IgD-negative memory B cell (primary cell): ENCODE results near the gene USO1. TPM values are rescaled to one million over a fixed set of nuclear protein-coding genes. Genes with fewer than 3 reads are reported as not detected.
A peak's percentile ranks its signal among the peaks of the same experiment; 100 is the strongest.
"Not testable (repeated sequence)": the region's sequence is repeated elsewhere in the genome, so short reads cannot be mapped to it uniquely, and the experiment has no call there.

Experiments used
- H3K27ac Mint-ChIP-seq, 3 donors: one replicate each; pipeline ENCODE4 v1.8.0; 2020 to 2022; ENCODE audit warnings: mild to moderate bottlenecking in 3 of 3, mixed read lengths in 3 of 3, moderate library complexity in 1 of 3
- H3K27me3 Mint-ChIP-seq: one replicate; pipeline ENCODE4 v1.8.0; 2021; ENCODE audit warnings: mixed read lengths
- H3K36me3 Mint-ChIP-seq: one replicate; pipeline ENCODE4 v1.8.0; 2020; ENCODE audit warnings: mild to moderate bottlenecking, mixed read lengths
- H3K4me1 Mint-ChIP-seq, 3 donors: one replicate each; pipeline ENCODE4 v1.8.0; 2020 to 2022; ENCODE audit warnings: mixed read lengths in 3 of 3, mild to moderate bottlenecking in 1 of 3
- H3K4me3 Mint-ChIP-seq, 4 donors: one replicate each; pipeline ENCODE4 v1.8.0; 2020 to 2022; ENCODE audit warnings: mild to moderate bottlenecking in 4 of 4, mixed read lengths in 4 of 4, moderate library complexity in 3 of 4
- H3K9me3 Mint-ChIP-seq, 3 donors: one replicate each; pipeline ENCODE4 v1.8.0; 2020 to 2021; ENCODE audit warnings: mixed read lengths in 3 of 3, mild to moderate bottlenecking in 1 of 3
- polyA plus RNA-seq: library from polyadenylated mRNA; unstranded; fragments of 300-500 nt; fragmentation: Illumina TruSeq; gene quantifications from one replicate; pipeline ENCODE4 v1.2.3, GENCODE V29; 2021

Gene USO1, protein sequence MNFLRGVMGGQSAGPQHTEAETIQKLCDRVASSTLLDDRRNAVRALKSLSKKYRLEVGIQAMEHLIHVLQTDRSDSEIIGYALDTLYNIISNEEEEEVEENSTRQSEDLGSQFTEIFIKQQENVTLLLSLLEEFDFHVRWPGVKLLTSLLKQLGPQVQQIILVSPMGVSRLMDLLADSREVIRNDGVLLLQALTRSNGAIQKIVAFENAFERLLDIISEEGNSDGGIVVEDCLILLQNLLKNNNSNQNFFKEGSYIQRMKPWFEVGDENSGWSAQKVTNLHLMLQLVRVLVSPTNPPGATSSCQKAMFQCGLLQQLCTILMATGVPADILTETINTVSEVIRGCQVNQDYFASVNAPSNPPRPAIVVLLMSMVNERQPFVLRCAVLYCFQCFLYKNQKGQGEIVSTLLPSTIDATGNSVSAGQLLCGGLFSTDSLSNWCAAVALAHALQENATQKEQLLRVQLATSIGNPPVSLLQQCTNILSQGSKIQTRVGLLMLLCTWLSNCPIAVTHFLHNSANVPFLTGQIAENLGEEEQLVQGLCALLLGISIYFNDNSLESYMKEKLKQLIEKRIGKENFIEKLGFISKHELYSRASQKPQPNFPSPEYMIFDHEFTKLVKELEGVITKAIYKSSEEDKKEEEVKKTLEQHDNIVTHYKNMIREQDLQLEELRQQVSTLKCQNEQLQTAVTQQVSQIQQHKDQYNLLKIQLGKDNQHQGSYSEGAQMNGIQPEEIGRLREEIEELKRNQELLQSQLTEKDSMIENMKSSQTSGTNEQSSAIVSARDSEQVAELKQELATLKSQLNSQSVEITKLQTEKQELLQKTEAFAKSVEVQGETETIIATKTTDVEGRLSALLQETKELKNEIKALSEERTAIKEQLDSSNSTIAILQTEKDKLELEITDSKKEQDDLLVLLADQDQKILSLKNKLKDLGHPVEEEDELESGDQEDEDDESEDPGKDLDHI
- polyA plus RNA-seq, result 18.6 TPM

DNA sequence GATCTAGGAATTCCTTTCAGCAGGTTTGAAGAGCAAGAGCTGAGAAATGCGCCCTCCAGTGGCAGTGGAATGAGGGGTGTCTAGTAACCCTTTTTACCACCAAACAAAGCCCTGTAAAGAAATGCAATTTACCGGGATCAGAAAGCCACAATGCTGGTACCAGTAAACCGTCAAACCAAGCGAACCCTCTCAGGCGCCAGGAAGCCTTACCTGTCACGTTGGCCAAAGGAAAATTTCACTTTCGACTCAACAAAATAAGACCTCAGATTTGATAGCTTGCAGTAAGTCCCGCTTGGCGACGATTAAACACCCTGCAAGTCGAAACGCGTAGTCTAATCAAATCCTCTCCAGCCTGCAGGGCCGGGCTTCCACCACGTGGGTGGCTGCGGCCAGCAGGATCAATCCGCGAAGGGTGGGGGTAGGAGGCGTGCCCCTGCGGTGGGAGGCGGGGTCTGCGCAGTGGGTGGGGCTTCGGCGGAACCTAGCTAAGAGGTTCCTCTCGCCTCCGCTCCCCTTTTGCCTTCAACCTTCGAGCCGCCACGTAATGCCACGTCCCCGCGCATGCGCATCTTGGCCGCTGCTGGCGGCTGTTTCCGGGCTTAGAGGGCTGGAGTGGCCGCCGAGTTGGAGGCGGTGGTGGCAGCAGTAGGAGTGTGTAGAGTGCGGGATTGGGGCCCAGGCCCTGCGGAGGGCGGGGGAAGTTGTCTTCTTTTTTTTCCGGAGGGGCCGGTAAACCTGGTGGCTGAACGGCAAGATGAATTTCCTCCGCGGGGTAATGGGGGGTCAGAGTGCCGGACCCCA lies at the start of gene USO1:
Gene USO1 (plus strand): TSS at position 512 of the 801 bp plus-strand sequence. CDS start 243 bp downstream, at position 755.
- Mint-ChIP-seq H3K27me3 (no peaks in the 10 kb centered on the region), H3K4me3 (peak within 1 kb of the TSS; percentile 99 to 100 (median 99)), H3K4me1 (peaks cover 39 to 42% (median 40%) of the 10 kb centered on the region in 3 donors), H3K9me3 (no peaks in the 10 kb centered on the region), H3K27ac (peak within 1 kb of the TSS; percentile 97 to 100 (median 99)), H3K36me3 (peaks cover 2% of the 10 kb centered on the region)

DNA sequence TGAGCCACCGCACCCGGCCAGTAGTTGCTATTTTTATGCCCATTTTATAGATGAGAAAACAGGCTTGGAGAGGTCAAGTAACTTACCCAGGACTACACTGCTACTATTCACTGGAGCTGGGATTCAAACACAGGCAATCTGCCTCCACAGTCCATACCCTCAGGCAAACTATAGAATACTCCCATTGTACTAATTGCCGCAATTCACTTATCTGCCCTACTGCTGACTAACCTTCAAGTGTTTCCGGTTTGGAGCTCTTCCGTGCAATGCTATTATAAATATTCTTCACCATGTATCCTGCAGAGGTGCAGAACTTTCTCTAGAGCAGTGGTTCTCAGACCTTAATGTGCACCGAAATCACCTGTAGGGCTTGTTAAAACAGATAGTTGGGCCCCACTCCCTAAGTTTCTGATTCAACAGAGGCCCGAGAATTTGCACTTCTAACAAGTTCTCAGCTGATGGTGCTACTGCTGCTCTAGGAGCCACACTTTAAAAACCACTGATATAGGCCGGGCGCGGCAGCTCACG lies 49.3 kb upstream of the USO1 start:
- peak overlapping the region in 2 of 4 donors; percentile 16 to 43 for H3K4me3 Mint-ChIP-seq
- H3K9me3 Mint-ChIP-seq, result peaks cover 0 to 5% (median 0%) of the 10 kb centered on the region in 3 donors
- no peaks in the 10 kb centered on the region for H3K27me3 Mint-ChIP-seq
- H3K27ac Mint-ChIP-seq, result no peak overlapping the region
- peaks cover 21 to 31% (median 22%) of the 10 kb centered on the region in 3 donors for H3K4me1 Mint-ChIP-seq
- no peaks in the 10 kb centered on the region for H3K36me3 Mint-ChIP-seq

GRCh38 chr4:75678473-75678872 lies 45.9 kb upstream of the USO1 start:
- no peak overlapping the region for H3K27ac Mint-ChIP-seq
- no peaks in the 10 kb centered on the region for H3K9me3 Mint-ChIP-seq
- H3K4me3 Mint-ChIP-seq, result no peak overlapping the region
- H3K4me1 Mint-ChIP-seq, result peaks cover 3 to 8% (median 6%) of the 10 kb centered on the region in 3 donors
- H3K27me3 Mint-ChIP-seq, result no peaks in the 10 kb centered on the region
- H3K36me3 Mint-ChIP-seq, result no peaks in the 10 kb centered on the region

DNA sequence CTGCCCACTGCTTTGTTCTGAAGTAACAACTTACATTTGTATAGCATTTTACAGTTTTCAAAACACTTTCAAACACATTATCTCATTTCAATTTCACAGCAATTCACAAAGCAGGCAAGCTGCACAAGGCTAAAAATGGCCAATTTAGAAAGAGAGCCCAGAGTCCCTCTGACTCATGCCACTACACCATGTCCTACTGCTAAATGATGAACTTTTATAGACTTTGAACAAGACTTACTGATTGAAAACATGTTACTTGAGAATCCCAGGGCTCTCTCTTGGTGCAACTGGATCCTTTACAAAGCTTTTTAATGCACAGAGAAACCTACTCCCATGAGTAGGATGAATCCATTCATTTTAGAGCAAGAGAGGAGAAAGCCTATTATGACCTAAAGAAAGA lies 45.4 kb upstream of the USO1 start:
- Mint-ChIP-seq H3K27me3 (no peaks in the 10 kb centered on the region), H3K27ac (no peak overlapping the region), H3K36me3 (no peaks in the 10 kb centered on the region), H3K4me1 (peaks cover 2 to 3% (median 3%) of the 10 kb centered on the region in 3 donors), H3K4me3 (no peak overlapping the region), H3K9me3 (no peaks in the 10 kb centered on the region)

DNA sequence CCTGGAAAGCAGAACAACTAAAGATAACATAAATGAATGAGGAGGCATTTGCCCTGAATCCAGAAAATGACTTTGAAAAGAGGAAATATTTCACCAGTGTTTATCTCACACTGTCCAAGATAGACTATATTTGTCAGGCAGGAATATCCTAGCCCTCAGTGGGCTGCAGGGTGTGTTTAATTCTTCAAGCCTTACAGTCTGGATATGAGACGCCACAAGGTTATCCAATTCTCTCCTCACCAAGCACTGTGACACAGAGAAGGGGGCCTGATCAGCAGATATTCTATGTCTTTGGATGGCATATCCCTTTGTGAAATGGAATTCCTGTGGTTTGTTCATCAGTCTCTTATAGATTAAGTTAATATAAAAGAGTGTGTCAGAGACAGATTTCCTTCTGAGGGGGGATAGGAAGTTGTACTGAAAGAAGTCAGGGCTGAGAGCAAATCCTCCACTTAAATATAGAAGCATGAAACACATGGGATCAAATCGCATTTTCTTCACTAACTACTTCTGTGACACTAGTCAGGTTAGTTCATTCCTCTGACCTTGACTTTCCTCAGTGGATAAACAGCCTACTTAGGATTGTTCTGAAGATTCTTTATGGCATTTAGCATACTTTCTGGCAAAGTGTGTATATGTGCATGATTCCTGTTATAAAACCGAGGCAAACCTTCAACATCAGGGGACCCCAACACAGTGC lies 44.4 kb upstream of the USO1 start:
- Mint-ChIP-seq H3K36me3 (no peaks in the 10 kb centered on the region), H3K4me1 (peaks cover 0 to 2% (median 0%) of the 10 kb centered on the region in 3 donors), H3K27ac (peak overlapping the region in 1 of 3 donors; percentile 35), H3K27me3 (no peaks in the 10 kb centered on the region), H3K4me3 (no peak overlapping the region), H3K9me3 (no peaks in the 10 kb centered on the region)

- Mint-ChIP-seq H3K27ac (peak overlapping the region in 2 of 3 donors; percentile 12 to 60), H3K27me3 (no peaks in the 10 kb centered on the region), H3K9me3 (peaks cover 0 to 2% (median 0%) of the 10 kb centered on the region in 3 donors), H3K4me1 (no peaks in the 10 kb centered on the region), H3K36me3 (no peaks in the 10 kb centered on the region), H3K4me3 (no peak overlapping the region)
These were observed 40.8 kb upstream of the USO1 start for GRCh38 chr4:75683482-75684155.

- Mint-ChIP-seq H3K4me1 (no peaks in the 10 kb centered on the region), H3K27ac (peak overlapping the region in 1 of 3 donors; percentile 5), H3K9me3 (peaks cover 0 to 2% (median 0%) of the 10 kb centered on the region in 3 donors), H3K36me3 (no peaks in the 10 kb centered on the region), H3K27me3 (no peaks in the 10 kb centered on the region), H3K4me3 (no peak overlapping the region)
These were observed 38.7 kb upstream of the USO1 start for GRCh38 chr4:75685546-75686189.

- Mint-ChIP-seq H3K36me3 (no peaks in the 10 kb centered on the region), H3K27me3 (no peaks in the 10 kb centered on the region), H3K9me3 (peaks cover 0 to 2% (median 0%) of the 10 kb centered on the region in 3 donors), H3K4me1 (no peaks in the 10 kb centered on the region), H3K4me3 (no peak overlapping the region), H3K27ac (no peak overlapping the region)
These were observed 38.0 kb upstream of the USO1 start for GRCh38 chr4:75686346-75686745.

- H3K36me3 Mint-ChIP-seq, H3K4me3 Mint-ChIP-seq, H3K4me1 Mint-ChIP-seq, H3K27me3 Mint-ChIP-seq, H3K9me3 Mint-ChIP-seq, H3K27ac Mint-ChIP-seq: not testable (repeated sequence)
These were observed 37.3 kb upstream of the USO1 start for GRCh38 chr4:75687125-75687524.

GRCh38 chr4:75692066-75692465 lies 32.3 kb upstream of the USO1 start:
- H3K27ac Mint-ChIP-seq, H3K9me3 Mint-ChIP-seq, H3K27me3 Mint-ChIP-seq, H3K36me3 Mint-ChIP-seq, H3K4me3 Mint-ChIP-seq: not testable (repeated sequence)
- H3K4me1 Mint-ChIP-seq, result peaks cover 3 to 12% (median 7%) of the 10 kb centered on the region in 3 donors

DNA sequence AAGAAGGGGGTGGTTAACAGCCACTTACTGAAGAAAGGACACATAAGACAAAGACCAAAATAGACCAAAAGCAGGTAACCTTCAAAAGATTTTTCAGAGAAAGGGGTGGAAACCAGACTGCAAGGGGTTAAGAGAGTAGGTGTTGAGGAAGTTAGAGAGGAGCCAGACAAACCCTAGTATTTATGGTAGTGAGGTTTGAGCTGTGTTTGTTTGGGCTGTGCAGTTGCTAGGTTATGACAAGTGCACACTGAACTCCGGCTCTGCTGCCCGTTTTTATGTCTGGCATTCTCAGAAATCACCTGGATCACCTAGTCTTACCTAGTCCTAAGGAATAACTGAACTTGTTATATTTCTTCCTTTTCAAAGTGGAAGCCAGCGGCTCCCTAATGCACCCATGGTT lies 28.3 kb upstream of the USO1 start:
- Mint-ChIP-seq H3K4me1 (peaks cover 20 to 30% (median 25%) of the 10 kb centered on the region in 3 donors), H3K4me3 (peak overlapping the region in 1 of 4 donors; percentile 12), H3K27ac (peak overlapping the region; percentile 4 to 83 (median 82))

GRCh38 chr4:75696581-75696980 lies 27.8 kb upstream of the USO1 start:
- peaks cover 20 to 30% (median 25%) of the 10 kb centered on the region in 3 donors for H3K4me1 Mint-ChIP-seq

More for the DNA sequence above, 28.3 kb upstream of the USO1 start:
- Mint-ChIP-seq H3K27me3 (no peaks in the 10 kb centered on the region), H3K9me3 (no peaks in the 10 kb centered on the region), H3K36me3 (peaks cover 5% of the 10 kb centered on the region)

More at GRCh38 chr4:75696581-75696980, 27.8 kb upstream of the USO1 start:
- H3K27me3 Mint-ChIP-seq, result no peaks in the 10 kb centered on the region
- H3K36me3 Mint-ChIP-seq, result peaks cover 5% of the 10 kb centered on the region
- no peak overlapping the region for H3K4me3 Mint-ChIP-seq
- no peaks in the 10 kb centered on the region for H3K9me3 Mint-ChIP-seq
- H3K27ac Mint-ChIP-seq, result peak overlapping the region; percentile 23 to 83 (median 82)
